Hepatocyte (in vitro differentiated cells): ENCODE results near the gene C1orf21. TPM values are rescaled to one million over a fixed set of nuclear protein-coding genes. Genes with fewer than 3 reads are reported as not detected.

ENCODE experiments used
- DNase-seq: peaks from one replicate; pipeline ENCODE4 v3.0.0-alpha.2; 2016; ENCODE audit warnings: low spot score
- H2AFZ ChIP-seq: fragments of 200-600 bp; sonication (generic); 2 replicates; pipeline ENCODE4 v1.6.0; 2016; ENCODE audit warnings: antibody characterized with exemption, mild to moderate bottlenecking
- H3K27ac ChIP-seq: fragments of 200-600 bp; sonication (generic); 2 replicates; pipeline ENCODE4 v1.5.1; 2016; ENCODE audit warnings: mild to moderate bottlenecking
- H3K27me3 ChIP-seq: fragments of 200-600 bp; sonication (generic); 2 replicates; pipeline ENCODE4 v1.6.1; 2016
- H3K36me3 ChIP-seq: fragments of 200-600 bp; sonication (generic); replicated peaks from 2 replicates; pipeline ENCODE4 v1.5.1; 2016; ENCODE audit warnings: low read depth; ENCODE audit not compliant: insufficient read depth
- H3K4me1 ChIP-seq: fragments of 200-600 bp; sonication (generic); 2 replicates; pipeline ENCODE4 v1.5.1; 2016; ENCODE audit warnings: mild to moderate bottlenecking, moderate library complexity; ENCODE audit not compliant: insufficient read depth
- H3K4me2 ChIP-seq: fragments of 200-600 bp; sonication (generic); 2 replicates; pipeline ENCODE4 v1.6.0; 2016
- H3K4me3 ChIP-seq: fragments of 200-600 bp; sonication (generic); 2 replicates; pipeline ENCODE4 v1.5.1; 2016; ENCODE audit warnings: mild to moderate bottlenecking
- H3K79me2 ChIP-seq: fragments of 200-600 bp; sonication (generic); 2 replicates; pipeline ENCODE4 v1.6.0; 2017; ENCODE audit warnings: mild to moderate bottlenecking
- H3K9me2 ChIP-seq: fragments of 200-600 bp; sonication (generic); replicated peaks from 2 replicates; pipeline ENCODE4 v1.6.0; 2017; ENCODE audit warnings: mild to moderate bottlenecking; ENCODE audit not compliant: insufficient read depth
- H3K9me3 ChIP-seq: fragments of 200-600 bp; sonication (generic); 2 replicates; pipeline ENCODE4 v1.5.1; 2016; ENCODE audit warnings: low read depth, mild to moderate bottlenecking
- H4K20me1 ChIP-seq: fragments of 200-600 bp; sonication (generic); 2 replicates; pipeline ENCODE4 v1.6.0; 2016; ENCODE audit warnings: mild to moderate bottlenecking; ENCODE audit not compliant: insufficient read depth, poor library complexity, severe bottlenecking
- CTCF ChIP-seq: fragments of 200-600 bp; sonication (generic); IDR thresholded peaks from 2 replicates; pipeline ENCODE4 v1.5.1; 2016; ENCODE audit warnings: antibody characterized with exemption, mild to moderate bottlenecking; ENCODE audit not compliant: poor library complexity
- EZH2 ChIP-seq: fragments of 200-600 bp; sonication (generic); IDR thresholded peaks from 2 replicates; pipeline ENCODE4 v1.6.1; 2016; ENCODE audit warnings: antibody characterized with exemption, mild to moderate bottlenecking, borderline replicate concordance
- EZH2phosphoT487 ChIP-seq: fragments of 200-600 bp; sonication (generic); IDR thresholded peaks from one replicate; pipeline ENCODE4 v1.6.1; 2018; ENCODE audit warnings: antibody characterized with exemption, mild to moderate bottlenecking, low read depth, moderate library complexity; ENCODE audit not compliant: unreplicated experiment, severe bottlenecking
- WGBS: methylation state at CpG from one replicate; pipeline ENCODE4 v1.1.6; 2016; ENCODE audit warnings: low lambda C conversion rate; ENCODE audit errors: missing lambda C conversion rate; 5-methylcytosine and 5-hydroxymethylcytosine counted together
- polyA plus RNA-seq: library from polyadenylated mRNA; unstranded; fragments of >200 nt; fragmentation: Nextera tagmentation; extraction: Ambion mirVana; gene quantifications from 2 replicates; pipeline ENCODE4 v1.2.1, GENCODE V29; 2016
- total RNA-seq: library from RNA; depleted of rRNA; stranded (reverse); fragments of >200 nt; gene quantifications from 2 replicates; pipeline ENCODE4 v1.2.3, GENCODE V29; 2014

C1orf21 gene
- total and polyA plus RNA-seq, 2 experiments from 2014 or later: 26.9 to 37.9 TPM

- Histone ChIP-seq H3K4me3 (no peak overlapping the region), H3K27me3 (no peaks in the 10 kb centered on the region), H3K27ac (no peak overlapping the region), H3K36me3 (no peaks in the 10 kb centered on the region), H3K9me2 (no peaks in the 10 kb centered on the region), H4K20me1 (no peaks in the 10 kb centered on the region), H3K79me2 (no peaks in the 10 kb centered on the region), H2AFZ (no peak overlapping the region), H3K4me2 (no peak overlapping the region), H3K9me3 (no peaks in the 10 kb centered on the region), H3K4me1 (no peaks in the 10 kb centered on the region)
- TF ChIP-seq CTCF (no peak), EZH2 (no peak), EZH2phosphoT487 (no peak)
- 88% methylated on average over 2 of the region's 2 CpGs for WGBS
- no peak for DNase-seq
Observed at GRCh38 chr1:184658055-184658454, 271.2 kb downstream of the C1orf21 start.

GRCh38 chr1:184660462-184661191 is 273.8 kb downstream of the C1orf21 start:
- H3K27ac ChIP-seq: no peak overlapping the region
- TF ChIP-seq EZH2phosphoT487: no peak
- TF ChIP-seq EZH2: no peak
- TF ChIP-seq CTCF: no peak
- H3K36me3 ChIP-seq: no peaks in the 10 kb centered on the region
- no peaks in the 10 kb centered on the region for H3K9me3 ChIP-seq
- no peaks in the 10 kb centered on the region for H3K79me2 ChIP-seq
- no peaks in the 10 kb centered on the region for H3K9me2 ChIP-seq
- no peak overlapping the region for H3K4me3 ChIP-seq
- WGBS: 96% methylated on average over 2 of the region's 2 CpGs
- no peak for DNase-seq
- peaks cover 8% of the 10 kb centered on the region for H3K27me3 ChIP-seq
- H4K20me1 ChIP-seq: no peaks in the 10 kb centered on the region
- no peak overlapping the region for H3K4me2 ChIP-seq
- H2AFZ ChIP-seq: no peak overlapping the region
- H3K4me1 ChIP-seq: no peaks in the 10 kb centered on the region

GRCh38 chr1:184661801-184662200 is 275.0 kb downstream of the C1orf21 start:
- no peaks in the 10 kb centered on the region for H3K79me2 ChIP-seq
- H3K4me2 ChIP-seq: no peak overlapping the region
- H2AFZ ChIP-seq: no peak overlapping the region
- H3K4me3 ChIP-seq: no peak overlapping the region
- no peak for DNase-seq
- 0% methylated on average over 1 of the region's 1 CpG for WGBS
- no peaks in the 10 kb centered on the region for H3K36me3 ChIP-seq
- no peaks in the 10 kb centered on the region for H3K4me1 ChIP-seq
- TF ChIP-seq CTCF (no peak), EZH2 (no peak), EZH2phosphoT487 (no peak)
- no peaks in the 10 kb centered on the region for H3K9me2 ChIP-seq
- no peak overlapping the region for H3K27ac ChIP-seq
- H3K27me3 ChIP-seq: peaks cover 13% of the 10 kb centered on the region
- no peaks in the 10 kb centered on the region for H4K20me1 ChIP-seq
- no peaks in the 10 kb centered on the region for H3K9me3 ChIP-seq
